Esophagus squamous epithelium (tissue), 4 donors: ENCODE results near the gene UTP14A.

Source experiments
- POLR2A ChIP-seq, 4 donors: fragments of 450-650 bp; IDR thresholded peaks; one replicate each; pipeline ENCODE4 v1.6.1; 2017; ENCODE audit warnings: antibody characterized with exemption in 4 of 4, mild to moderate bottlenecking in 4 of 4, moderate library complexity in 3 of 4
- TF ChIP-seq, protein P1 (sequence below), 6 experiments: fragments of 450-650 bp in 4 of 6; fragments of 200-600 bp in 2 of 6; sonication (generic) in 2 of 6; IDR thresholded peaks; one replicate each; pipeline ENCODE4 v1.5.1; 2016 to 2019; ENCODE audit warnings: antibody characterized with exemption in 6 of 6, mild to moderate bottlenecking in 4 of 6, moderate library complexity in 4 of 6

DNA sequence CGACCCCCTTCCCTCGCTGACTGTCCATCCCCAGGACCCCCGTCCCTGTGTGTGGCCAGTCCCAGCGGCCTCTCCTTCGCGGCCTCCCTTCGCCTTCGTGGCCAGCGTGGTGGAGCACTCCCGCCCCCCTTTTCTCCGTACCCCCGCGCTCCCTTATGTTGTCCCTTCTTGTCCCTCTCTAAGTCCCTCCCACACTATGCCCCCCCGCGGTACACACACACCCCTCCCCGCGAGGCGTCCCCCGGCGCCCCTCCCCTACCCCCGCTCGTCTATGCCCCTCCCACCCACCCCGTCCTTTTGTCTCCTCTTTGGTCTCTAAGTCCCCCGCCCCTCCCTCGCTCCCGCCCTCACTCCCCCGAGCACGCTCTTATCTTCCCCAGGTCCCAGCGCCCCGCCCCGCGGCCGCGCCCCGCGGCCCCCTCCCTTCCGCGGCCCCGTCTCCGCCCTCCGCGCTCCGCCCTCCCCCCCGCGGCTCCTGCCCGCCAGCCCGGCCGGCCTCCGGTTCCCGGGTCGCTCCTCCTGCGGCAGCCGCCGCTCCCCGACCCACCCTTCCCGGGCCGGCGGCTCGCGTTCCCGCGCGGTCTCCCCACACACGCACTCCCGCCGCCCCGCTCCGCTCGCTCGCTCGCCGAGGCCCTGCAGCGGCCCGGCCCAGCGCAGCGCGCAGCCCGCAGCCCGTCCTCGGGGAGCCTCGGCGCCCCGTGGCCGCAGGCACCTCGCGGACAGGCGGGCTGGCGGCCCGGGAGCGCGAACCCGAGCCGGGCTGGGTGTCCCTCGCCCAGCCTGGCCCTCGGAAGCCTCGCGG is 26.3 kb downstream of the UTP14A start:
- TF ChIP-seq POLR2A (IDR thresholded peaks at IDR 0.05), result peak in 1 of 4 donors; percentile 18
- TF ChIP-seq, protein P1, sequence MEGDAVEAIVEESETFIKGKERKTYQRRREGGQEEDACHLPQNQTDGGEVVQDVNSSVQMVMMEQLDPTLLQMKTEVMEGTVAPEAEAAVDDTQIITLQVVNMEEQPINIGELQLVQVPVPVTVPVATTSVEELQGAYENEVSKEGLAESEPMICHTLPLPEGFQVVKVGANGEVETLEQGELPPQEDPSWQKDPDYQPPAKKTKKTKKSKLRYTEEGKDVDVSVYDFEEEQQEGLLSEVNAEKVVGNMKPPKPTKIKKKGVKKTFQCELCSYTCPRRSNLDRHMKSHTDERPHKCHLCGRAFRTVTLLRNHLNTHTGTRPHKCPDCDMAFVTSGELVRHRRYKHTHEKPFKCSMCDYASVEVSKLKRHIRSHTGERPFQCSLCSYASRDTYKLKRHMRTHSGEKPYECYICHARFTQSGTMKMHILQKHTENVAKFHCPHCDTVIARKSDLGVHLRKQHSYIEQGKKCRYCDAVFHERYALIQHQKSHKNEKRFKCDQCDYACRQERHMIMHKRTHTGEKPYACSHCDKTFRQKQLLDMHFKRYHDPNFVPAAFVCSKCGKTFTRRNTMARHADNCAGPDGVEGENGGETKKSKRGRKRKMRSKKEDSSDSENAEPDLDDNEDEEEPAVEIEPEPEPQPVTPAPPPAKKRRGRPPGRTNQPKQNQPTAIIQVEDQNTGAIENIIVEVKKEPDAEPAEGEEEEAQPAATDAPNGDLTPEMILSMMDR (IDR thresholded peaks at IDR 0.05), result no peak
